HepG2 (cell line): Measurements from ENCODE around the gene SULT1C4. TPM values are rescaled to one million over a fixed set of nuclear protein-coding genes. Genes with fewer than 3 reads are reported as not detected.

Experiments used
- ASH2L ChIP-seq: fragments of 300-600, 200-600 bp; sonication (generic); IDR thresholded peaks from 2 replicates; pipeline ENCODE4 v1.7.0; 2017; ENCODE audit warnings: low read depth, mild to moderate bottlenecking, moderate library complexity, mixed read lengths, low read length; ENCODE audit not compliant: insufficient read length
- DBP ChIP-seq: sonication (generic); formaldehyde crosslinking; IDR thresholded peaks from 2 replicates; pipeline ENCODE4 v1.4.0; 2020; ENCODE audit warnings: missing genetic modification reagents; ENCODE audit errors: not compliant biosample characterization
- FOXM1 ChIP-seq: sonication (generic); formaldehyde crosslinking; IDR thresholded peaks from 2 replicates; pipeline ENCODE4 v1.5.0; 2020; ENCODE audit warnings: missing genetic modification reagents
- GTF3A ChIP-seq: sonication (generic); formaldehyde crosslinking; conservative IDR thresholded peaks from 2 replicates; pipeline ENCODE4 v1.4.0; 2020; ENCODE audit warnings: mild to moderate bottlenecking, missing genetic modification reagents
- HNF4A ChIP-seq: sonication (generic); formaldehyde crosslinking; IDR thresholded peaks from 2 replicates; pipeline ENCODE4 v1.4.0; 2020; ENCODE audit warnings: missing genetic modification reagents
- MLXIP ChIP-seq: sonication (generic); formaldehyde crosslinking; IDR thresholded peaks from 2 replicates; pipeline ENCODE4 v1.9.0; 2021; ENCODE audit warnings: missing genetic modification reagents, borderline replicate concordance
- NCOA2 ChIP-seq: sonication (generic); formaldehyde crosslinking; IDR thresholded peaks from 2 replicates; pipeline ENCODE4 v1.8.0; 2022; ENCODE audit warnings: inconsistent platforms
- NFIC ChIP-seq: IDR thresholded peaks from 2 replicates; pipeline ENCODE4 v1.6.1; 2012; ENCODE audit warnings: mild to moderate bottlenecking, low read length, inconsistent platforms
- POLR2A ChIP-seq, 2 experiments: IDR thresholded peaks; 2 replicates each; pipeline ENCODE4 v1.6.1; 2011; ENCODE audit warnings: low read depth in 2 of 2, low read length in 2 of 2, mild to moderate bottlenecking in 1 of 2, moderate library complexity in 1 of 2; ENCODE audit not compliant: insufficient read depth in 1 of 2
- SIX4 ChIP-seq: sonication (generic); formaldehyde crosslinking; IDR thresholded peaks from 2 replicates; pipeline ENCODE4 v1.4.0; 2020; ENCODE audit warnings: missing genetic modification reagents
- SNAPC4 ChIP-seq: sonication (generic); formaldehyde crosslinking; IDR thresholded peaks from 2 replicates; pipeline ENCODE4 v1.4.0; 2020; ENCODE audit warnings: mild to moderate bottlenecking, missing genetic modification reagents
- SRSF4 ChIP-seq: fragments of 200-400 bp; formaldehyde crosslinking; IDR thresholded peaks from one replicate; pipeline ENCODE4 v1.6.1; 2018; ENCODE audit warnings: mild to moderate bottlenecking, low read depth, low read length, moderate library complexity; ENCODE audit not compliant: poor library complexity, severe bottlenecking
- THAP8 ChIP-seq: sonication (generic); formaldehyde crosslinking; IDR thresholded peaks from 2 replicates; pipeline ENCODE4 v1.5.1; 2020; ENCODE audit warnings: missing genetic modification reagents, mild to moderate bottlenecking, borderline replicate concordance
- ZMAT3 ChIP-seq: sonication (generic); formaldehyde crosslinking; conservative IDR thresholded peaks from 2 replicates; pipeline ENCODE4 v1.7.0; 2021; ENCODE audit warnings: missing genetic modification reagents
- ZNF362 ChIP-seq: sonication (generic); formaldehyde crosslinking; IDR thresholded peaks from 2 replicates; pipeline ENCODE4 v1.4.0; 2020; ENCODE audit warnings: missing genetic modification reagents, mild to moderate bottlenecking, borderline replicate concordance
- ZNF501 ChIP-seq: sonication (generic); formaldehyde crosslinking; IDR thresholded peaks from 2 replicates; pipeline ENCODE4 v1.5.1; 2020; ENCODE audit warnings: mild to moderate bottlenecking, moderate library complexity, missing genetic modification reagents
- ZNF558 ChIP-seq: sonication (generic); formaldehyde crosslinking; IDR thresholded peaks from 2 replicates; pipeline ENCODE4 v1.9.0; 2022; ENCODE audit warnings: mild to moderate bottlenecking, missing genetic modification reagents, borderline replicate concordance
- ZNF761 ChIP-seq: sonication (generic); formaldehyde crosslinking; conservative IDR thresholded peaks from 2 replicates; pipeline ENCODE4 v1.4.0; 2020; ENCODE audit warnings: mild to moderate bottlenecking, missing genetic modification reagents
- ZNF768 ChIP-seq: sonication (generic); formaldehyde crosslinking; IDR thresholded peaks from 2 replicates; pipeline ENCODE4 v1.4.0; 2020; ENCODE audit warnings: missing genetic modification reagents
- polyA plus RNA-seq, 8 experiments: library from polyadenylated mRNA; depleted of rRNA in 3 of 8; stranded (reverse) in 7 of 8; unstranded in 1 of 8; fragments of >200 nt; fragmentation: Illumina TruSeq in 4 of 8; extraction: Trizol in 4 of 8; gene quantifications; 2 replicates each; pipeline versions ENCODE4 v1.2.1 to v1.2.3, GENCODE V29; 2011 to 2016; ENCODE audit warnings: low read depth in 4 of 8, missing spikeins in 1 of 8, mixed read lengths in 1 of 8; ENCODE audit not compliant: insufficient read depth in 1 of 8
- total RNA-seq, 5 experiments: library from RNA; depleted of rRNA; stranded (reverse); fragments of >200 nt; fragmentation: Illumina TruSeq; extraction: Trizol; gene quantifications; 2 replicates each; pipeline ENCODE4 v1.2.3, GENCODE V29; 2016; ENCODE audit warnings: low read depth in 1 of 5

SULT1C4 gene
- total and polyA plus RNA-seq, 2 of the 13 experiments (the other 11 are each of a cell fraction or from before 2014, with no cell fraction given) = 1.3 to 8.6 TPM

- TF ChIP-seq DBP (no peak), FOXM1 (CRISPR knock-in tag) (no peak), NCOA2 (CRISPR knock-in tag) (peak; percentile 58; the same call in 1 of the 2 replicates), SNAPC4 (CRISPR knock-in tag) (no peak), SRSF4 (no peak), ZNF501 (CRISPR knock-in tag) (0 out of 2 replicates have a peak, but pooled peaks have one; percentile 28), NFIC (no peak), MLXIP (no peak), POLR2A (IDR thresholded peaks at IDR 0.05; ENCODE audit: insufficient read depth in 1 of 2, low read depth in 2 of 2, low read length in 2 of 2) (no peak), THAP8 (CRISPR knock-in tag) (no peak), ZMAT3 (no peak), ASH2L (peak; percentile 31), ZNF558 (CRISPR knock-in tag) (no peak), GTF3A (CRISPR knock-in tag) (no peak), ZNF362 (CRISPR knock-in tag) (peak; percentile 69; the same call in 1 of the 2 replicates), HNF4A (CRISPR knock-in tag) (peak; percentile 21; the same call in 1 of the 2 replicates), SIX4 (CRISPR knock-in tag) (no peak), ZNF761 (CRISPR knock-in tag) (no peak), ZNF768 (CRISPR knock-in tag) (no peak)
Measured at GRCh38 chr2:108385411-108386071, 7.8 kb downstream of the SULT1C4 start (continued).
